SH-SY5Y (cell line): Measurements from ENCODE around the gene LIPN.

Experiments used
- GATA2 ChIP-seq: IDR thresholded peaks from 2 replicates; pipeline ENCODE4 v1.6.1; 2011; ENCODE audit warnings: mild to moderate bottlenecking, low read depth, low read length
- GATA3 ChIP-seq: IDR thresholded peaks from 2 replicates; pipeline ENCODE4 v1.6.1; 2011; ENCODE audit warnings: low read depth, mild to moderate bottlenecking, low read length, moderate library complexity

- TF ChIP-seq GATA2 (no peak), GATA3 (no peak)
These were observed 28.5 kb upstream of the LIPN start for GRCh38 chr10:88731296-88731695.
